HL-60 (cell line): ENCODE results near the gene RBM5.

Source experiments
- POLR2AphosphoS5 ChIP-seq: IDR thresholded peaks from 2 replicates; pipeline ENCODE4 v1.6.1; 2012; ENCODE audit warnings: low read depth
- SPI1 ChIP-seq: IDR thresholded peaks from 2 replicates; pipeline ENCODE4 v1.6.1; 2012; ENCODE audit warnings: low read depth, mild to moderate bottlenecking, borderline replicate concordance
- TF ChIP-seq, protein P1 (sequence below): IDR thresholded peaks from one replicate; pipeline ENCODE4 v1.5.1; 2011; ENCODE audit warnings: low read length, control low read depth, inconsistent platforms; ENCODE audit not compliant: insufficient read depth

DNA sequence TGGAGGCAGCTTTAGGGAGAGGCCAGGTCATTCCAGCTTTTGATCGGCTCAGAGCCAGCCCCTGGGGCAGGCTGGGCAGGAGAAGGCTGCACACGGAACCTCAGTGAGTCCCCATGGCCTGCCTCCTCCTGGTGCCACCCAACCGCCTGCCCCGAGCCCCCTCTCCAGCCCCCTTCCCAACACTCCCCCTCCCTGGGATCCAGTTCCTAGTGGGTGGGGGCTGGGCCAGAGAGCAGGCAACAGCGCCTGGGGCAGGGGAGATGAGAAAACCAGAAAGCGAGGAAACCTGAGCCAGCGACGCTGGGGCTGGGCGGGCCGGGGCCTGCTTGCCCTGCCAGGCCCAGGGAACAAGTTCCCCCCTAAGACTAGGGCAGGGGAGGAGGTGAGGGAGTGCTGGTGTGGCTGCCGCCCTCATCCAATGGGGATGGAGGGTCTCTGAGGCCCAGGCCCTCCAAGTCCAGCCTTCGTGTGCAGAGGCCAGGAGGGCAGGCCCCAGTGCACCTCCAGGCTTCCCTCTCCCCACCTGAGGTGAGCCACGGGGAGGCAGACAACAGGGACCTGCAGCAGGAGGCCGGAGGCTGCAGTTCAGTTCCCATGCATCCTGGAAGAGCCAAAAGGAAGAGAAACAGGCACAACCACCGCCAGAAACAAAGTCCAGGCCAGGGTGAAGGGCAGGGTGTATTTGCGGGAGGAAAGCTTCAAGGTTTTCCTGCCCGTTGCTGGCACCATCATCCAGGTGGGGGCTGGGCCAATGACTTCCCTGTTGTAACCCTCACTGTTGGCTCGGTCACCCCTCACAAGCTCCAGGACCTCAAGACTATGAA is 62.4 kb downstream of the RBM5 start:
- TF ChIP-seq, protein P1, sequence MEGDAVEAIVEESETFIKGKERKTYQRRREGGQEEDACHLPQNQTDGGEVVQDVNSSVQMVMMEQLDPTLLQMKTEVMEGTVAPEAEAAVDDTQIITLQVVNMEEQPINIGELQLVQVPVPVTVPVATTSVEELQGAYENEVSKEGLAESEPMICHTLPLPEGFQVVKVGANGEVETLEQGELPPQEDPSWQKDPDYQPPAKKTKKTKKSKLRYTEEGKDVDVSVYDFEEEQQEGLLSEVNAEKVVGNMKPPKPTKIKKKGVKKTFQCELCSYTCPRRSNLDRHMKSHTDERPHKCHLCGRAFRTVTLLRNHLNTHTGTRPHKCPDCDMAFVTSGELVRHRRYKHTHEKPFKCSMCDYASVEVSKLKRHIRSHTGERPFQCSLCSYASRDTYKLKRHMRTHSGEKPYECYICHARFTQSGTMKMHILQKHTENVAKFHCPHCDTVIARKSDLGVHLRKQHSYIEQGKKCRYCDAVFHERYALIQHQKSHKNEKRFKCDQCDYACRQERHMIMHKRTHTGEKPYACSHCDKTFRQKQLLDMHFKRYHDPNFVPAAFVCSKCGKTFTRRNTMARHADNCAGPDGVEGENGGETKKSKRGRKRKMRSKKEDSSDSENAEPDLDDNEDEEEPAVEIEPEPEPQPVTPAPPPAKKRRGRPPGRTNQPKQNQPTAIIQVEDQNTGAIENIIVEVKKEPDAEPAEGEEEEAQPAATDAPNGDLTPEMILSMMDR = no peak
- no peak for TF ChIP-seq SPI1
- TF ChIP-seq POLR2AphosphoS5 = no peak
